ENCODE data around the gene ASB4.
"Not testable (repeated sequence)": the region's sequence is repeated elsewhere in the genome, so short reads cannot be mapped to it uniquely, and the experiment has no call there.

Gene ASB4

DNA sequence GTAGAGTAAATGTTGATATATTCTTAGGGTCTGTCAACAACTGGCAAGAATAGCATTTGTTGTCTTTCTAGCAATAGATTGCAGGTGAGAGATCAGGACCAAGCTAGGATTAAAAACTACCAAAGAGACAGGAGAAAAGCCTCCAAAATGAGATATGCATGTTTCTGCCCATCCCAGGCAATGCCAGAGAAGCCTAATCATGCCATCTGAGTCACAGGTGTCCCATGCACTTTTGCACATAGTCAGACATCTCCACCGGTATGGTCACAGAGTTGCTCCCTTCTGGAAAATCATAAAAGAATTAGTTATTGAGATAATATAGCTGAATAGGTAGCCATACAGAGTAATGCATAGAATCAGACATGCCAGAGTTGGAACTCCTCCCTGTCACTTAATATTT, 59.9 kb downstream of the ASB4 start:
- Mint-ChIP-seq H3K27ac (no peak overlapping the region), H3K4me3 (no peak overlapping the region)

GRCh38 chr7:95546647-95547046, 60.9 kb downstream of the ASB4 start:
- peaks cover under 1% of the 10 kb centered on the region for H3K27me3 Mint-ChIP-seq (ENCODE audit: low read depth)
- no peak overlapping the region for H3K4me3 Mint-ChIP-seq
- no peaks in the 10 kb centered on the region for H3K9me3 Mint-ChIP-seq
- no peaks in the 10 kb centered on the region for H3K4me1 Mint-ChIP-seq (ENCODE audit: low read depth)
- no peaks in the 10 kb centered on the region for H3K36me3 Mint-ChIP-seq (ENCODE audit: low read depth)
- no peak overlapping the region for H3K27ac Mint-ChIP-seq

More for the DNA sequence above, 59.9 kb downstream of the ASB4 start:
- Mint-ChIP-seq H3K36me3 (ENCODE audit: low read depth) (no peaks in the 10 kb centered on the region), H3K27me3 (ENCODE audit: low read depth) (peaks cover 5% of the 10 kb centered on the region), H3K9me3 (no peaks in the 10 kb centered on the region), H3K4me1 (ENCODE audit: low read depth) (no peaks in the 10 kb centered on the region)

DNA sequence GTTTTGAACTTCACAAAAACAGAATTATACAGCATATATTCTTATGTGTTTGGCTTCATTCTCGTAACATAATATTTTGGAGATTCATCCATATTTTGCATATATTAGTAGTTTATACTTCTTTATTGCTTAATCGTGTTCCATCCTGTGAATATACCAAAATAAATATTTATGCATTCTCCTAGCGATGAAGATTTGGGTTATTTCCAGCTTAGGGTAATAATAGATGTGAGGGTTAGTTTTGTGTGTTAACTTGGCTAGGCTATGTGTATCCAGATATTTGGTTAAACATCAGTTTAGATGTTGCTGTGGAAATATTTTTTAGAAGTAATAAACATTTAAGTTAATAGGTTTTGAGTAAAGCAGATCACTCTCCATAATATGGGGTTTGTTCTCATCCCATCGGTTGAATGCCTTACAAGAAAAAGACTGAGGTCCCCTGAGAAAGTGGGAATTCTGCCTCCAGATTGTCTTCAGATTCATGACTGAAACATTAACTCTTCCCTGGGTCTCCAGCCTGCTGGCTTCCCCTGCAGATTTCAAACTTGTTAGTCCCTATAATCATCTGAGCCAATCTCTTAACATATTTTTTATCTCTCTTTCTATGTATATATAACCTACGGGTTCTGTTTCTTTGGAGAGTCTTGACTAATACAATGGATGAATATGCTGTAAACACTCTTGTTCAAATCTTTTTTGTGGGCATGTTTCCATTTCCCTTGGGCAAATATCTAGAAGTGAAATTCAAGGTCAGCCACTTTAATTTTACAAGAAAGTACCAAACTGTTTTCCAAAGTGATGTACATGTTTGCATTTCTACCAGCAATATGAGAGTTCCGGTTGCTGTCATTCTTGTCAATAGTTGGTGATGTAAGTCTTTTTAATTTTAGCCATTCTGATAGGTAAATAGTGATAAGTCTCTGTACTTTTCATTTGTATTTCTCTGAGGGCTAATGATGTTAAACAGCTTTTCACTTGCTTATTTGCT, 61.9 kb downstream of the ASB4 start:
- Mint-ChIP-seq H3K4me3 (no peak overlapping the region), H3K4me1 (ENCODE audit: low read depth) (no peaks in the 10 kb centered on the region), H3K27ac (no peak overlapping the region), H3K9me3 (no peaks in the 10 kb centered on the region), H3K36me3 (ENCODE audit: low read depth) (no peaks in the 10 kb centered on the region), H3K27me3 (ENCODE audit: low read depth) (no peaks in the 10 kb centered on the region)

DNA sequence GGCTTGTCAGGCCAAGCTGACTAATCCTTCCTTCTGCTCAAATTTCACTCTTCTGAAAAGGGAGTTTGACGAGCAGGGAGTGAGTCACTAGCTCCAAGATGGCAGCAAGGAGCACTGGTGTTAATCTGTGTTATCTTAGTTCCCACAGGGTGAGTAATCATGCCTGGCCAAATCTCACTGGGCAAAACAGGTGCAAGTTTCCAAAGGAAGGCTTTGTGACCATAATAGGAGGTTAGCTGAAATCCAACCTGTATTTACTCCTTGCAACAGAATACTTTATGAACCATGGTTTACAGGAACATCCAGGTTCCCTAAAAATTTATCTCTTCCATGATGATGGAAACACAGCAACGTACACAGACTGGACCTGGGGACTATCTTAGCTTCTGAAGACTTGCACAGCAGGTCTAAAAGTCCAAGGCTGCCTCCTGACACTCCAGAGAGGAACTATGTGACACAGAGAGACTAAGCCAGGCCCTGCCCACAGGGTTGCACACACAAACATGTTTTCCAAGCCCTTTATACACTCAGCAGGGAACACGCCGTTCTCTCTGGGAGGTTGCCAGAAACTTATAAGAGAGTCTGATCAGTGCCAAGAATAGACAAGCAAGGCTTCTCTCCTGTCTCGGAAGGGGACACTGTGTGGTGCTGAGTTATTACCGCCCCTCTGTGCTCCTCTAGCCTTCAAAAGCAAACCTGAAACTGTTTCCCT, 64.2 kb downstream of the ASB4 start:
- H3K4me3 Mint-ChIP-seq, result no peak overlapping the region
- H3K9me3 Mint-ChIP-seq, result no peaks in the 10 kb centered on the region
- no peak overlapping the region for H3K27ac Mint-ChIP-seq
- H3K4me1 Mint-ChIP-seq (ENCODE audit: low read depth), result no peaks in the 10 kb centered on the region
- no peaks in the 10 kb centered on the region for H3K27me3 Mint-ChIP-seq (ENCODE audit: low read depth)
- no peaks in the 10 kb centered on the region for H3K36me3 Mint-ChIP-seq (ENCODE audit: low read depth)

- Mint-ChIP-seq H3K4me1 (ENCODE audit: low read depth) (no peaks in the 10 kb centered on the region), H3K9me3 (no peaks in the 10 kb centered on the region), H3K36me3 (ENCODE audit: low read depth) (no peaks in the 10 kb centered on the region), H3K27ac (no peak overlapping the region), H3K4me3 (no peak overlapping the region), H3K27me3 (ENCODE audit: low read depth) (no peaks in the 10 kb centered on the region)
Observed at GRCh38 chr7:95550546-95550945, 64.8 kb downstream of the ASB4 start.

DNA sequence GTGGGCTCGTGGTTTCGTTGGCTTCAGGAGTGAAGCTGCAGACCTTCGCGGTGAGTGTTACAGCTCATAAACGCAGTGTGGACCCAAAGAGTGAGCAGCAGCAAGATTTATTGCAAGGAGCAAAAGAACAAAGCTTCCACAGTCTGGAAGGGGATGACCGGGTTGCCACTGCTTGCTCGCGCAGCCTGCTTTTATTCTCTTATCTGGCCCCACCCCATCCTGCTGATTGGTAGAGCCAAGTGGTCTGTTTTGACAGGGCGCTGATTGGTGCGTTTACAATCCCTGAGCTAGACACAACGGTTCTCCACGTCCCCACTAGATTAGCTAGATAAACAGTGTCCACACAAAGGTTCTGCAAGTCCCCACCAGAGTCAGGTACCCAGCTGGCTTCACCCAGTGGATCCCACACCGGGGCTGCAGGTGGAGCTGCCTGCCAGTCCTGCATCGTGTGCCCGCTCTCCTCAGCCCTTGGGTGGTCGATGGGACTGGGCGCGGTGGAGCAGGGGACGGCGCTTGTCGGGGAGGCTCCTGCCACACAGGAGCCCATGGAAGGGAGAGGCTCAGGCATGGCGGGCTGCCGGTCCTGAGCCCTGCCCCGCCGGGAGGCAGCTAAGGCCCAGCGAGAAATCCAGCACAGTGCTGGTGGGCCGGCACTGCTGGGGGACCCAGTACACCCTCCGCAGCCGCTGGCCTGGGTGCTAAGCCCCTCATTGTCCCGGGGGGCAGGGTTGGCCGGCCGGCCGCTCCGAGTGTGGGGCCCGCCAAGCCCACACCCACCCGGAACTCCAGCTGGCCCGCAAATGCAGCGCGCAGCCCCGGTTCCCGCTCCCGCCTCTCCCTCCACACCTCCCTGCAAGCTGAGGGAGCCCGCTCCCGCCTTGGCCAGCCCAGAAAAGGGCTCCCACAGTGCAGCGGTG, 66.5 kb downstream of the ASB4 start:
- H3K36me3 Mint-ChIP-seq (ENCODE audit: low read depth); H3K27ac Mint-ChIP-seq; H3K4me1 Mint-ChIP-seq (ENCODE audit: low read depth); H3K4me3 Mint-ChIP-seq; H3K9me3 Mint-ChIP-seq; H3K27me3 Mint-ChIP-seq (ENCODE audit: low read depth): not testable (repeated sequence)

- H3K36me3 Mint-ChIP-seq (ENCODE audit: low read depth), result no peaks in the 10 kb centered on the region
- H3K27ac Mint-ChIP-seq, result no peak overlapping the region
- no peaks in the 10 kb centered on the region for H3K4me1 Mint-ChIP-seq (ENCODE audit: low read depth)
- no peaks in the 10 kb centered on the region for H3K9me3 Mint-ChIP-seq
- H3K27me3 Mint-ChIP-seq (ENCODE audit: low read depth), result no peaks in the 10 kb centered on the region
- no peak overlapping the region for H3K4me3 Mint-ChIP-seq
Observed at GRCh38 chr7:95553939-95554338, 68.2 kb downstream of the ASB4 start.

DNA sequence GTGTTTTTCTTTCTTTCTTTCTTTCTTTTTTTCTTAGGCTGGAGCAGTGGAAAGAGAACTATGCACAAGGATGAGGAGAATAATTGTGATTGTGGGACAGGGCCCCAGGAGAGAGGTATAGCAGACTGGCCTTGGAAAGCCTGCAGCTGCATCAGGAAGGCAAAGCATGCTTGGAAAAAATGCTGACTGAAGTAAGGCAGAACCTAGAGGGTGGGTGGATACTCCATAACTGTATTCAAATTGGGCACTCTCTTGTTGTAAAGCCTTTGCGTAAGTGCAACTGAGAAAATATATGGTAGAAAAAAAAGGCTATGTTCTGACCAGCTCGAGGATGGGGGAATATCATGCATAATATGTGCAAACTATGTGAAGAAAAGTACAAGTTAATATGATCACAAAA, 71.0 kb downstream of the ASB4 start:
- H3K27ac Mint-ChIP-seq, result no peak overlapping the region
- no peaks in the 10 kb centered on the region for H3K36me3 Mint-ChIP-seq (ENCODE audit: low read depth)
- no peaks in the 10 kb centered on the region for H3K27me3 Mint-ChIP-seq (ENCODE audit: low read depth)
- H3K4me3 Mint-ChIP-seq, result no peak overlapping the region
- no peaks in the 10 kb centered on the region for H3K4me1 Mint-ChIP-seq (ENCODE audit: low read depth)
- no peaks in the 10 kb centered on the region for H3K9me3 Mint-ChIP-seq

- H3K4me1 Mint-ChIP-seq (ENCODE audit: low read depth), result no peaks in the 10 kb centered on the region
- no peak overlapping the region for H3K27ac Mint-ChIP-seq
- no peaks in the 10 kb centered on the region for H3K27me3 Mint-ChIP-seq (ENCODE audit: low read depth)
- H3K9me3 Mint-ChIP-seq, result no peaks in the 10 kb centered on the region
- H3K4me3 Mint-ChIP-seq, result no peak overlapping the region
- H3K36me3 Mint-ChIP-seq (ENCODE audit: low read depth), result no peaks in the 10 kb centered on the region
Observed at GRCh38 chr7:95558864-95559263, 73.1 kb downstream of the ASB4 start.

- Mint-ChIP-seq H3K36me3 (ENCODE audit: low read depth) (no peaks in the 10 kb centered on the region), H3K9me3 (no peaks in the 10 kb centered on the region), H3K4me1 (ENCODE audit: low read depth) (no peaks in the 10 kb centered on the region), H3K4me3 (no peak overlapping the region), H3K27me3 (ENCODE audit: low read depth) (no peaks in the 10 kb centered on the region), H3K27ac (no peak overlapping the region)
Observed at GRCh38 chr7:95560674-95561073, 74.9 kb downstream of the ASB4 start.

- no peak overlapping the region for H3K4me3 Mint-ChIP-seq
Observed at GRCh38 chr7:95569720-95570119, 84.0 kb downstream of the ASB4 start.

DNA sequence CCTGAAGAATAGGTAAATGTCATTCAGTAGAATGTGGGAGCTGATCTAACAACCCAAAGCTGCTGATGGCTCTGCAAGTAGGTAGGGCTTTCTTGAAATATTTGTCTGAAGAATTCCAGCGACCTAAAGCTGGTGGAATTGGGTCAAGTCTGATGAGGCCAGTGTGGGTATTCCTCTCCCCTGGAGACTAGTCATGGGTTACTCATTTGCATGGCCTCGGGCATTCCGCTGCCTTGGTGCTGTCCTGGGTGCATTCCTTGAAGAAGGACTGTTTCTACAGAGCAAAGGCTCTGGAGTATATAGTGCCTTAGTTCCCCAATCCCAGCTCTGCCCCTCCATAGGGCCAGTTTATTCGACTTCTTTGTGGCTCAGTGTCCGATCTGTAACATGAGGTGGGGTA, 91.4 kb downstream of the ASB4 start:
- no peaks in the 10 kb centered on the region for H3K27me3 Mint-ChIP-seq (ENCODE audit: low read depth)
- no peak overlapping the region for H3K4me3 Mint-ChIP-seq
- H3K36me3 Mint-ChIP-seq (ENCODE audit: low read depth), result no peaks in the 10 kb centered on the region
- H3K27ac Mint-ChIP-seq, result no peak overlapping the region
- H3K9me3 Mint-ChIP-seq, result no peaks in the 10 kb centered on the region
- H3K4me1 Mint-ChIP-seq (ENCODE audit: low read depth), result no peaks in the 10 kb centered on the region

More at GRCh38 chr7:95569720-95570119, 84.0 kb downstream of the ASB4 start:
- Mint-ChIP-seq H3K4me1 (ENCODE audit: low read depth) (no peaks in the 10 kb centered on the region), H3K27ac (no peak overlapping the region), H3K27me3 (ENCODE audit: low read depth) (no peaks in the 10 kb centered on the region), H3K9me3 (no peaks in the 10 kb centered on the region), H3K36me3 (ENCODE audit: low read depth) (no peaks in the 10 kb centered on the region)

DNA sequence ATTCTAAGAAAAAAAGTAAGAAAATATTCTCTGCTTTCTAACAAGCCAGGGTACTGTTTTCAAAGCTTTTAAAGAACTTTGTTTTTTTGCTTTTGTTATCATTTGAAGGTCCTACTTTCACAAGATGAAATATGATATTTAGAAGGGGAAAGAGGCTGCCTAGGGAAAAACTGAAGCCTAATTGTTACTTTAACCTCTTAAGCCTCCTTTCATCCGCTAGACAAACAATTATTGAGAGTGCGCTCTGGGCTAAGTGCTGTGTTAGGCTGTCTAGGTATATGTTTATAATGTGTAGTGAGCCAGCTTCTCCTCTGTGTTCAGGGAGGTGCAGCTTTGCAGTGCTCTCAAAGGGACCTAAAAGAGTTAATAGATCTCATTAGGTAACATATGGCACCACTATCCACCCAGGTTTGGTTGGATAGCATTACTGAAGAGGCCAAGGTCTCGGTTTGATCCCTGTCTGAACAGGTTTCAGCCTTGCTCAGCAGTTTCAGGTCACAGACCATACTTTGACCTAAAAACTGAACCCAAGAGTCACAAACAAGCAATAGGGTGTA, 92.6 kb downstream of the ASB4 start:
- H3K9me3 Mint-ChIP-seq, result no peaks in the 10 kb centered on the region
- no peak overlapping the region for H3K27ac Mint-ChIP-seq
- H3K27me3 Mint-ChIP-seq (ENCODE audit: low read depth), result no peaks in the 10 kb centered on the region
- no peak overlapping the region for H3K4me3 Mint-ChIP-seq
- H3K36me3 Mint-ChIP-seq (ENCODE audit: low read depth), result no peaks in the 10 kb centered on the region
- no peaks in the 10 kb centered on the region for H3K4me1 Mint-ChIP-seq (ENCODE audit: low read depth)

DNA sequence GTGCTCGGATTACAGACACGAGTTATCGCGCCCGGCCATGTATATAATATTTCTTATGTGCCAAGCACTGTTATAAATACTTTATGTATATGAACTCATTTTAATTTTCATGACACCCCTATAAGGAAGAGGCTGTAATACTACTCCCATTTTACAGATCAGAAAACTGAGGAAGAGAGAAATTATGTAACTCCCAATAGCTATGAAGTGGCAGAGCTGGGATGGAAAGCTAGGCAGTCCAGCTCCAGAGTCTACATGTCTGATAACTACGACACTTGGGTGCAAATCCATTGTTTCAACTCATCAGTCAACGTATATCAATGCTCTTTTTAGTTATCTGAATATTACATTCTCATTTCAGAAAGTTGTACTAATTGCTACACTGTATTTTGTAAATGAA, 93.6 kb downstream of the ASB4 start:
- Mint-ChIP-seq H3K27me3 (ENCODE audit: low read depth) (no peaks in the 10 kb centered on the region), H3K36me3 (ENCODE audit: low read depth) (no peaks in the 10 kb centered on the region), H3K4me1 (ENCODE audit: low read depth) (no peaks in the 10 kb centered on the region), H3K4me3 (no peak overlapping the region), H3K9me3 (no peaks in the 10 kb centered on the region), H3K27ac (no peak overlapping the region)

Measured in T-helper 1 cell treated with Interleukin-12 subunit alpha and Interleukin-12 subunit beta and Interleukin-4 antibody, amounts not matched to agents 30 μg/mL and 1 μg/mL, for 36 hours (primary cell).